Measurements from ENCODE around the gene HCLS1. TPM values are rescaled to one million over a fixed set of nuclear protein-coding genes. Genes with fewer than 3 reads are reported as not detected.

HCLS1 gene, protein sequence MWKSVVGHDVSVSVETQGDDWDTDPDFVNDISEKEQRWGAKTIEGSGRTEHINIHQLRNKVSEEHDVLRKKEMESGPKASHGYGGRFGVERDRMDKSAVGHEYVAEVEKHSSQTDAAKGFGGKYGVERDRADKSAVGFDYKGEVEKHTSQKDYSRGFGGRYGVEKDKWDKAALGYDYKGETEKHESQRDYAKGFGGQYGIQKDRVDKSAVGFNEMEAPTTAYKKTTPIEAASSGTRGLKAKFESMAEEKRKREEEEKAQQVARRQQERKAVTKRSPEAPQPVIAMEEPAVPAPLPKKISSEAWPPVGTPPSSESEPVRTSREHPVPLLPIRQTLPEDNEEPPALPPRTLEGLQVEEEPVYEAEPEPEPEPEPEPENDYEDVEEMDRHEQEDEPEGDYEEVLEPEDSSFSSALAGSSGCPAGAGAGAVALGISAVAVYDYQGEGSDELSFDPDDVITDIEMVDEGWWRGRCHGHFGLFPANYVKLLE
- polyA plus RNA-seq (2013, experiment 1 of 2): 2.0 TPM
- 1.5 TPM for polyA plus RNA-seq (2013, experiment 2 of 2)

DNA sequence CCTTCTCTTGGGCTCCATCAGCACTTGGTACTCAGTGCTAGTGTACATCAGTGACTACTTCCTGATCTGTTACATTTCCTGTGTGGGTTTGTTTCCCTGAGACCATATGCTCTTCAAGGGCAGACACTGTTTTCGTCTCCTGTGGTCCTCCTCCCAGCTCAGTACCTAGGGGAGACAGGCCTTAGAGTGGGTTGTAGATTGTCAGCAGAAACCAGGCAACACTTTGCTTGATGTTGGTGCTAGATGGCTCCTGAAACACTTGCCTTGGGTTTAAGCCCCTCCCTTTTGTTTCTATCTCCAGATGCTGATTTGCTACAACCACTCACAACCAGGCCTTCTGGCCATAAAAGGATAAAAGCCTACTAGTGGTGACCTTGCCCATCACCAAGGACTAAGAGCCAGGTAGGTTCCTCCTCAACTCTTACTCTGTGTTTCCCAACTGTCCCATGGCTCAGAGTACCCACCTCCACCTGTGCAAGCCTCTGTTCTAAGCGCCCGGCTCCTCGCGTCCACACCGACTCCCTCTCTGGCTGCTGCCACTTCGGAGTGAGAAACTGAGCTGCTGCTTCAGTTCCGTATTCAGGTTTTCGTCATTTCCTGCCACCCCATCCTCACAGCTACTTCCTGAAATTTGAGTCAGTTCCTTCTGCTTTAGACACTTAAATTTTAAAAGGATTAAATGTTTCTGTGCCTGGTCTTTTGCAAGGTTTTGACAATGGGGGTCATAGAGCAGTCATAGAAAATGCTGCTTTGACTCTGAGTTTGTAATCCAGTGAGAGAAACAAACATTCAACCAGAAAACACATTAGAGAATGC lies at the start of gene HCLS1:
HCLS1 (minus strand) TSS at position 548 of the 816 bp plus-strand sequence. CDS start 2,556 bp downstream, outside the sequence.
- no peaks in the 10 kb centered on the region for H3K9me3 ChIP-seq (ENCODE audit: control insufficient read depth, low read length)
- H3K4me3 ChIP-seq (ENCODE audit: extremely low read depth, insufficient read depth, low read length, poor library complexity, severe bottlenecking): no peak within 1 kb of the TSS
- peaks cover 22% of the 10 kb centered on the region for H3K4me1 ChIP-seq (ENCODE audit: control insufficient read depth, insufficient read depth, low read length, poor library complexity, severe bottlenecking)
- H3K36me3 ChIP-seq (ENCODE audit: control insufficient read depth, insufficient read depth, low read length): peaks cover 41% of the 10 kb centered on the region
- WGBS, 2 experiments (ENCODE audit: insufficient coverage in 2 of 2): 94% methylated on average over 8 to 9 of the region's 9 CpGs
- peak within 1 kb of the TSS; percentile 43 for H3K27ac ChIP-seq (ENCODE audit: low read depth, low read length, severe bottlenecking)

DNA sequence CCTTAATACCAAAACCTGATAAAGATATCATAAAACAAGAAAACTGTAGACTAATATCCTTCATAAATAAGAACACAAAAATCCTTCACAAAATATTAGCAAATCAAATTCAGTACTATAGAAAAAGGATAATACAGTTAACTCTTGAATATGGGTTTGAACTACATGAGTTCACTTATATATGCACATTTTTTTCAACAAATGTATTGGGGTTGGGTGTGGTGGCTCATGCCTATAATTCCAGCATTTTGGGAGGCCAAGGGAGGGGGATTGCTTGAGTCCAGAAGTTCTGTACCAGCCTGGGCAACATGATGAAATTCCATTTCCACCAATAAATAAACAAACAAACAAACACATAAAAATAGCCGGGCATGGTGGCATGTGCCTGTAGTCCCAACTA lies 49.6 kb upstream of the HCLS1 start:
- Histone ChIP-seq H3K4me1 (ENCODE audit: control insufficient read depth, insufficient read depth, low read length, poor library complexity, severe bottlenecking) (no peaks in the 10 kb centered on the region), H3K4me3 (ENCODE audit: extremely low read depth, insufficient read depth, low read length, poor library complexity, severe bottlenecking) (no peak overlapping the region), H3K27ac (ENCODE audit: low read depth, low read length, severe bottlenecking) (no peak overlapping the region), H3K36me3 (ENCODE audit: control insufficient read depth, insufficient read depth, low read length) (peaks cover 37% of the 10 kb centered on the region), H3K9me3 (ENCODE audit: control insufficient read depth, low read length) (no peaks in the 10 kb centered on the region)
- WGBS, 2 experiments (ENCODE audit: insufficient coverage in 2 of 2): 100% methylated on average over 1 of the region's 1 CpG; no CpG with 5 or more reads in 1 of the 2 experiments

DNA sequence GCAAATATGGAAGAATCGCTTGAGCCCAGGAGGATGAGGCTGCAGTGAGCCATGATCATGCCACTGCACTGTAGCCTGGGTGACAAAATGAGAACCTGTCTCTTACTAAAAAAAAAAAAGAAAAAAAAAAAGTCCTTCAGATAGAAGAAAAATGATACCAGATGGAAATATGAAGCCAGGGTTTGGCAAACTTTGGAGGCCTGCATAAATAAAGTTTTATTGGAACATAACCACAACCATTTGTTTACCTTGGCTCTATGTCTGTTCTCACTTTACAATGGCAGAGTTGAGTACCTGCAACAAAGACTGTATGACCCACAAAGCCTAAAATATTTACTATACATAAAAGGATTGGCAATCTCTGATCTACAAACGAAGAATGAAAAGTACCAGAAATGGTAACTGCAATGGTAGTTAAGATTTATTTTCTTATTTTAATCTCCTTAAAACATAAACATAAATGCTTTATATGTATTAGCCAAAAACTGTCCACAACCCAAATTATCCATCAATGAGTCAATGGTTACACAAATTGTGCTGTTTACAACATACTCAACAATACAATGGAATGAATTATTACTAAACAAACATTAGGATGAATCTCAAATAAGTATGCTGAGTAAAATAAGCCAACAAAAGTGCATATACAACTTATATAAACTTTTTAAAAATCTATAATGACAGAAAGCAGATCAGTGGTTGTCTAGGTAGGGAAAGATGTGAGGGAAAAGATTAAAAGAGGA lies 47.0 kb upstream of the HCLS1 start:
- Histone ChIP-seq H3K9me3 (ENCODE audit: control insufficient read depth, low read length) (no peaks in the 10 kb centered on the region), H3K27ac (ENCODE audit: low read depth, low read length, severe bottlenecking) (no peak overlapping the region), H3K36me3 (ENCODE audit: control insufficient read depth, insufficient read depth, low read length) (peaks cover 19% of the 10 kb centered on the region), H3K4me3 (ENCODE audit: extremely low read depth, insufficient read depth, low read length, poor library complexity, severe bottlenecking) (no peak overlapping the region), H3K4me1 (ENCODE audit: control insufficient read depth, insufficient read depth, low read length, poor library complexity, severe bottlenecking) (no peaks in the 10 kb centered on the region)
- WGBS, 2 experiments (ENCODE audit: insufficient coverage in 2 of 2): 100% methylated on average over 1 of the region's 2 CpGs

DNA sequence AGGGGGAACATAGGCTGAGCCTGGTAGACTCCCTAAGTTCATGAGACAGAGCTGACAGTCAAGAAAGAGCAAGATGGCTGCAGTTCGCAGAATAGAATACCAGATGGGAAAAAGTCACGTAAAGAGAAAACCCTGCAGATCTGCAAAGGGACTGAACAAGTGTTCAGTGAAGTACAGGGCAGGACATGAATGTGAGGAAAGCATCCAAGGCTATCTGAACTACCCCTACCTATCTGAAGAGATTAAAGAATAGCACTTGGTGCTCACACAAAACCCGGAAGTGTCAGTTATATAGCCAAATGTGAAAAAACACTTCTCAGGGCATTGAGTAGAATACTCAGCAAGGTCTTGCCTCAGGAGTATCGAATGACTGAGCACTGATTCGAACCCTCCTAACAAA lies 44.8 kb upstream of the HCLS1 start:
- 86 to 90% methylated on average over 4 to 5 of the region's 5 CpGs for WGBS, 2 experiments (ENCODE audit: insufficient coverage in 2 of 2)
- H3K4me3 ChIP-seq (ENCODE audit: extremely low read depth, insufficient read depth, low read length, poor library complexity, severe bottlenecking): no peak overlapping the region
- H3K4me1 ChIP-seq (ENCODE audit: control insufficient read depth, insufficient read depth, low read length, poor library complexity, severe bottlenecking): no peaks in the 10 kb centered on the region
- H3K36me3 ChIP-seq (ENCODE audit: control insufficient read depth, insufficient read depth, low read length): peaks cover 22% of the 10 kb centered on the region
- H3K9me3 ChIP-seq (ENCODE audit: control insufficient read depth, low read length): no peaks in the 10 kb centered on the region
- H3K27ac ChIP-seq (ENCODE audit: low read depth, low read length, severe bottlenecking): no peak overlapping the region

DNA sequence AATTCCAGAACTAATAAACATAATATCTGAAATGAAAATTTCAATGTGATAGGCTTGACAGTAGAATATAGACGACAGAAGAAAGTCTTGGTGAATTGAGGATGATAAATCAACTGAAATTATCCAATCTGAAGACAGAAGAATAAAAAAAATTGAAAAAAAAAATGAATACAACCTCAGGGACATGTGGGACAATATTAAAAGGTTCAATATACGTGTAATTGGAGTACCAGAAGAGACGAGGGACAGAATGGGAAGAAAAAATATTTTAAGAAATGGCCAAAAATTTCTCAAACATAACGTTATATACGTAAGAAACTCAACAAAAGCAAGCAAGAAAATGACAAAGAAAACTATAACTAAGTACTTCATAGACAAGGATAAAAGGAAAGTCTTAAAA lies 43.3 kb upstream of the HCLS1 start:
- H3K9me3 ChIP-seq (ENCODE audit: control insufficient read depth, low read length): no peaks in the 10 kb centered on the region
- WGBS, 2 experiments (ENCODE audit: insufficient coverage in 2 of 2): no CpG with 5 or more reads among the region's 5 CpGs
- no peaks in the 10 kb centered on the region for H3K4me1 ChIP-seq (ENCODE audit: control insufficient read depth, insufficient read depth, low read length, poor library complexity, severe bottlenecking)
- no peak overlapping the region for H3K4me3 ChIP-seq (ENCODE audit: extremely low read depth, insufficient read depth, low read length, poor library complexity, severe bottlenecking)
- no peak overlapping the region for H3K27ac ChIP-seq (ENCODE audit: low read depth, low read length, severe bottlenecking)
- H3K36me3 ChIP-seq (ENCODE audit: control insufficient read depth, insufficient read depth, low read length): peaks cover 25% of the 10 kb centered on the region

DNA sequence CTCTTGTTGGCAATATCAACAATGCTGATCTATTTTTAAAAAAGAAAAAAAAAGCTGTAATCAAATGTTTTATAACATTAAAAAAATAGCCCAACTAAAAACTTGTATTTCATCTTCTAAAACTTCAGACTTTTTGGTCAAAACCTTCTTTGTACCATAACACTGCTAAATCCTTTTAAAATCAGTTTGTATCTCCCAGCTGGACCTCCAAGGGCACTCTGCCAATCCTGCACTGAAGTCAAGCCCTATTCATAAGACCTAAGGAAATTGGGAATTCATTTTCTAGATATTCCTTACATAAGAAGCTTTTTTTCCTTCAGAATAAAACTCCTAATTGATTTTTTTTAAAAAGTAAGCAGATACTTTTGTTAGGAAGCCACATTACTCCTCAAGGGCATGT lies 38.2 kb upstream of the HCLS1 start:
- no peak overlapping the region for H3K4me3 ChIP-seq (ENCODE audit: extremely low read depth, insufficient read depth, low read length, poor library complexity, severe bottlenecking)
- no peaks in the 10 kb centered on the region for H3K4me1 ChIP-seq (ENCODE audit: control insufficient read depth, insufficient read depth, low read length, poor library complexity, severe bottlenecking)
- no peaks in the 10 kb centered on the region for H3K9me3 ChIP-seq (ENCODE audit: control insufficient read depth, low read length)
- peaks cover 53% of the 10 kb centered on the region for H3K36me3 ChIP-seq (ENCODE audit: control insufficient read depth, insufficient read depth, low read length)
- H3K27ac ChIP-seq (ENCODE audit: low read depth, low read length, severe bottlenecking): no peak overlapping the region

DNA sequence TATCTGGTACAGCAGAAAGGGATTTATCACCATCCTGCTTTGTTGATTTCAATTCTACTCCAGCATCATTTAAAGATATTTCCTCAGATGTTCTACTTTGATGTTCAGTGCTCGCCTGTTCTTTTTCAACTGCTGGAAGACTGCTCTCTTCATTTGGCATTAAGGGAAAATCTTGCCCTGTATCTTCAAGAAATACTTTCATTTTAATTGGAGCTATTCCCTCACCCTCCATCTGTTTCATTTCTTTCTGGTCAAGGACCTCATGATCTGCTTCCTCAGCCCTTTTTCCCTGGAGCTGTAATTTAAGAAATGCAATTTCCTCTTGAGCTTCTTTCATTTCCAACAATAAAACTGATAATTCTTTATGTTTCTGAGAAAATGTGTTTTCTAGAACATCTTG lies 37.8 kb upstream of the HCLS1 start:
- Histone ChIP-seq H3K9me3 (ENCODE audit: control insufficient read depth, low read length) (no peaks in the 10 kb centered on the region), H3K36me3 (ENCODE audit: control insufficient read depth, insufficient read depth, low read length) (peaks cover 56% of the 10 kb centered on the region), H3K4me1 (ENCODE audit: control insufficient read depth, insufficient read depth, low read length, poor library complexity, severe bottlenecking) (no peaks in the 10 kb centered on the region), H3K4me3 (ENCODE audit: extremely low read depth, insufficient read depth, low read length, poor library complexity, severe bottlenecking) (no peak overlapping the region), H3K27ac (ENCODE audit: low read depth, low read length, severe bottlenecking) (no peak overlapping the region)
- 80 to 100% methylated on average over 1 of the region's 1 CpG for WGBS, 2 experiments (ENCODE audit: insufficient coverage in 2 of 2)

DNA sequence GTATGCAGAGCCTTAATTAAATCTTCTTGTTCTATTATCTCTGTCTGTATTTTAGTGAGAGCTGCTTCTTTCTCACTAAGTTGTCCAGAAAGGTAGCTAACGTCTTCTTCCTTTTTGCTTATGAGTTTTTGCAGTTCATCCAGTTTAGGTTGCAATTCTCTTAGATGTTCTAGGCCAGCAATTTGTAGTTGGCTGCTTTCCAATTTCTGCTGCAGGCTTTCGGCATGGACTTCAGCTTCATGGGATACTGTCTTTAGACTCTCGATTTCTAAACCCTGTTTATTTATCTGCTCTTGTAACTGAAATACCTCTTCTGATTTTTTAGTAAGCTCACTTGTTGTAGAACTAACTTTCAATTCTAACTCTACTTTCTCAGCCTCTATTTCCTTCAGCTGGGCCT lies 35.5 kb upstream of the HCLS1 start:
- no peak overlapping the region for H3K27ac ChIP-seq (ENCODE audit: low read depth, low read length, severe bottlenecking)
- H3K4me1 ChIP-seq (ENCODE audit: control insufficient read depth, insufficient read depth, low read length, poor library complexity, severe bottlenecking): no peaks in the 10 kb centered on the region
- H3K36me3 ChIP-seq (ENCODE audit: control insufficient read depth, insufficient read depth, low read length): peaks cover 76% of the 10 kb centered on the region
- no peak overlapping the region for H3K4me3 ChIP-seq (ENCODE audit: extremely low read depth, insufficient read depth, low read length, poor library complexity, severe bottlenecking)
- H3K9me3 ChIP-seq (ENCODE audit: control insufficient read depth, low read length): no peaks in the 10 kb centered on the region
- 81 to 88% methylated on average over 3 of the region's 3 CpGs for WGBS, 2 experiments (ENCODE audit: insufficient coverage in 2 of 2)

DNA sequence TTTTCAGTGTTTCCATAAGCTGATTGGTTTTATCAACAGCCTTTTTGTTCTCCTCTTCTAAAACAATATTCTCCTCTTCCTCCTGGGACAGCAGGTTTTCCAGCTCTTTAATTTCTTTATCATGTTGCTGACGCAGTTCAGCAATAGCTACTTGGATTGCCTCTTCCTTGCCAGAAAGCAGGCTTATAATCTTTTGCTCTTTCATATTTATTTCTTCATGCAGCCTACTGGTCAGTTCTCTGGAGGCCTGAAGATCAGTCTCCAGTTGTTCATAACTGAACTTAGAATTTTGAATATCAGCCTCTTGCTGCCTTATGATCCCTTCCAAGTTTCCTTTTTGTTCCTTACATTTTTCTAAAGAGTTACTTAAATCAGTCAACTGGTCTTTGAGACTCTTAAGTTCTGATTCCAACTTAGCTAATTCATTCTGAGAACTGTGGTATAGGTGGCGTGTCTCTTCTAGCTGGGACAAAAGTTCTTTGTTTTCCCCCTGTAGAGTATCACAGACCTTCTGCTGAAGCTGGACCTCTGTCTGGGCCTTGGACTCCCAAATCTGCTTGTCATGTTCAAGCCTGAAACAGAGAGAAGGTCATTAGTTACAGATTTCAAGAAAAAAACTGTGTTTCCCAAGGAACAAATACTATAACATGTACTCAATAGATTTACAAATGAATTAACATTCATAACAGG lies 31.5 kb upstream of the HCLS1 start:
- no peak overlapping the region for H3K4me3 ChIP-seq (ENCODE audit: extremely low read depth, insufficient read depth, low read length, poor library complexity, severe bottlenecking)
- H3K36me3 ChIP-seq (ENCODE audit: control insufficient read depth, insufficient read depth, low read length): peaks cover 70% of the 10 kb centered on the region
- no peak overlapping the region for H3K27ac ChIP-seq (ENCODE audit: low read depth, low read length, severe bottlenecking)
- 94 to 100% methylated on average over 1 to 2 of the region's 2 CpGs for WGBS, 2 experiments (ENCODE audit: insufficient coverage in 2 of 2)
- no peaks in the 10 kb centered on the region for H3K4me1 ChIP-seq (ENCODE audit: control insufficient read depth, insufficient read depth, low read length, poor library complexity, severe bottlenecking)
- H3K9me3 ChIP-seq (ENCODE audit: control insufficient read depth, low read length): no peaks in the 10 kb centered on the region

DNA sequence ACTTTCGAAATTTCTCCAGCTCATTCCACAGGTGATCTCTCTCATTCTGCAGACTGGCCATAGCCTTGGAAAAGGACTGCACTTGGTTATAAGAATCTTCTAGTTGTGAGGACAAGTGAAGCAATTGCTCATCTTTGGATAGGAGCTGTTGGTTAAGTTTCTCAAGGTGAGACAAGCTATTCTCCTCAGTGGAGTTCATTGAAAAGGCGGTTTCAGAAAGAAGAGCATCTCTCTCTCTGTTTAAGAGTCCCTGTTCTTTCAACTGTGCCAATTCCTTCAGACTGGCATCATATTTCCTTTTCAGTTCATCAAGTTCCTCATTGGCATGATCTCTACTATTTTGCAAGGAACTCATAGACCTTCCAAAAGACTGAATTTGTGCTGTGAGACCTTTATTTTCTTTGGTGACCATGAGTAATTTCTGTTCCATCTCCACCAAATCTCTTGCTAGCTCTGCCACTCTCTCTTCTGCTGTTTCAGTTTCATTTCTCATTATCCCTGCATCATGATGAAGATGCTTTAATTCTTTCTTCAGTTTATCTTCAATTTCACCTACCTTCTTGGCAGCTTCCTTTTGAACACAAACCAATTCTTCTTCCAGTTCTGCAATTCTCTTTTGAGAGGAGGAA lies 30.2 kb upstream of the HCLS1 start:
- WGBS, 2 experiments (ENCODE audit: insufficient coverage in 2 of 2): 80 to 100% methylated on average over 1 of the region's 2 CpGs
- Histone ChIP-seq H3K4me1 (ENCODE audit: control insufficient read depth, insufficient read depth, low read length, poor library complexity, severe bottlenecking) (no peaks in the 10 kb centered on the region), H3K36me3 (ENCODE audit: control insufficient read depth, insufficient read depth, low read length) (peaks cover 73% of the 10 kb centered on the region), H3K9me3 (ENCODE audit: control insufficient read depth, low read length) (no peaks in the 10 kb centered on the region), H3K27ac (ENCODE audit: low read depth, low read length, severe bottlenecking) (no peak overlapping the region), H3K4me3 (ENCODE audit: extremely low read depth, insufficient read depth, low read length, poor library complexity, severe bottlenecking) (no peak overlapping the region)

Data from mesodermal cell (in vitro differentiated cells).